Measurements from ENCODE around the gene ABITRAM. TPM values are rescaled to one million over a fixed set of nuclear protein-coding genes. Genes with fewer than 3 reads are reported as not detected.

ABITRAM gene
- total RNA-seq, 1 experiment from 2014 or later = 10.9 TPM

DNA sequence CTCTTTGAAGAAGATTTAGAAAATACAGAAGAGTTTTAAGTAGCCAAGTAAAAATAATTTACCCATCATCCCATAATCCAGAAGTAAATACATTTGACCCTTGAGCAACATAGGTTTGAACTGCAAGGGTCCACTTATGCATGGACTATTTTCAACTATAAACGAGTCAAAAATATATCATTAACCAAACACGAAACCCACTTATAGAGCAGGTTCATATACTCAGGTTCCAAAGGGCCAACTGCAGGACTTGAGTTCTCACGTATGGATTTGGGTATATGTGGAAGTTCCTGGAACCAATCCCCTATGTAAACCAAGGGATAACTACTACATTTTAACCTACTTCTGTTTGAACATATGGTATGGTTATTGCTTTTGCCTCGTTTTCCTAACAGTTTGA is 5.8 kb downstream of the ABITRAM start:
- Mint-ChIP-seq H3K4me3 (no peak overlapping the region), H3K9me3 (no peaks in the 10 kb centered on the region), H3K4me1 (peaks cover 5% of the 10 kb centered on the region in 2 experiments), H3K36me3 (ENCODE audit: insufficient read depth in 1 of 3, low read depth in 3 of 3) (peaks cover 0 to 25% (median 9%) of the 10 kb centered on the region in 3 experiments; a peak in 4 of 7 replicates), H3K27ac (no peak overlapping the region), H3K27me3 (ENCODE audit: low read depth) (no peaks in the 10 kb centered on the region)
- Histone ChIP-seq H3K23me2 (ENCODE audit: insufficient read length, low read depth, low read length, poor library complexity, severe bottlenecking) (no peaks in the 10 kb centered on the region), H3T11ph (ENCODE audit: low read length) (no peak overlapping the region), H3K9me3 (ENCODE audit: control insufficient read depth, low read depth, low read length) (no peaks in the 10 kb centered on the region), H3K14ac (ENCODE audit: insufficient read depth, low read length) (no peak overlapping the region), H3K27ac (ENCODE audit: insufficient read length, low read depth, low read length) (no peak overlapping the region), H3K27me3 (ENCODE audit: insufficient read depth, low read length) (no peaks in the 10 kb centered on the region), H3K56ac (ENCODE audit: insufficient read length, low read depth, low read length) (no peak overlapping the region), H3K9ac (ENCODE audit: extremely low read depth, insufficient read length, low read length) (no peak overlapping the region), H3K4me1 (ENCODE audit: insufficient read depth, low read length) (no peaks in the 10 kb centered on the region), H2BK20ac (ENCODE audit: low read depth, low read length, poor library complexity, severe bottlenecking) (no peak overlapping the region), H2BK15ac (ENCODE audit: low read depth, low read length) (no peak overlapping the region), H3K79me2 (ENCODE audit: insufficient read depth, low read length) (no peaks in the 10 kb centered on the region), H4K8ac (replicated peaks; ENCODE audit: insufficient read length, low read depth, low read length) (no peak overlapping the region), H2BK120ac (ENCODE audit: low read depth, low read length, poor library complexity, severe bottlenecking) (no peak overlapping the region), H2BK12ac (ENCODE audit: insufficient read length, low read depth, low read length) (no peak overlapping the region), H4K91ac (ENCODE audit: insufficient read length, low read depth, low read length) (no peak overlapping the region), H2AK5ac (ENCODE audit: insufficient read length, low read length) (no peak overlapping the region), H3K23ac (ENCODE audit: insufficient read length, low read depth, low read length) (no peak overlapping the region), H4K20me1 (ENCODE audit: control insufficient read depth, insufficient read depth, insufficient read length) (no peaks in the 10 kb centered on the region), H4K5ac (ENCODE audit: insufficient read length, low read depth, low read length) (no peak overlapping the region), H2AFZ (ENCODE audit: low read length) (no peak overlapping the region), H3K4me2 (ENCODE audit: insufficient read depth, insufficient read length, low read length) (no peak overlapping the region), H3K4ac (ENCODE audit: low read depth, low read length) (no peak overlapping the region), H3K79me1 (ENCODE audit: insufficient read depth, low read depth, low read length, poor library complexity, severe bottlenecking) (no peaks in the 10 kb centered on the region), H3K18ac (ENCODE audit: insufficient read length, low read depth, low read length) (no peak overlapping the region), H2BK5ac (ENCODE audit: insufficient read length, low read length) (no peak overlapping the region)
- DNase-seq = no peak
- WGBS (ENCODE audit: extremely low coverage, insufficient read length, low lambda C conversion rate) = no CpG with 5 or more reads among the region's 4 CpGs
- TF ChIP-seq, protein P1, sequence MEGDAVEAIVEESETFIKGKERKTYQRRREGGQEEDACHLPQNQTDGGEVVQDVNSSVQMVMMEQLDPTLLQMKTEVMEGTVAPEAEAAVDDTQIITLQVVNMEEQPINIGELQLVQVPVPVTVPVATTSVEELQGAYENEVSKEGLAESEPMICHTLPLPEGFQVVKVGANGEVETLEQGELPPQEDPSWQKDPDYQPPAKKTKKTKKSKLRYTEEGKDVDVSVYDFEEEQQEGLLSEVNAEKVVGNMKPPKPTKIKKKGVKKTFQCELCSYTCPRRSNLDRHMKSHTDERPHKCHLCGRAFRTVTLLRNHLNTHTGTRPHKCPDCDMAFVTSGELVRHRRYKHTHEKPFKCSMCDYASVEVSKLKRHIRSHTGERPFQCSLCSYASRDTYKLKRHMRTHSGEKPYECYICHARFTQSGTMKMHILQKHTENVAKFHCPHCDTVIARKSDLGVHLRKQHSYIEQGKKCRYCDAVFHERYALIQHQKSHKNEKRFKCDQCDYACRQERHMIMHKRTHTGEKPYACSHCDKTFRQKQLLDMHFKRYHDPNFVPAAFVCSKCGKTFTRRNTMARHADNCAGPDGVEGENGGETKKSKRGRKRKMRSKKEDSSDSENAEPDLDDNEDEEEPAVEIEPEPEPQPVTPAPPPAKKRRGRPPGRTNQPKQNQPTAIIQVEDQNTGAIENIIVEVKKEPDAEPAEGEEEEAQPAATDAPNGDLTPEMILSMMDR (conservative IDR thresholded peaks at IDR 0.05) = no peak
